MM.1S (cell line): ENCODE results near the gene SH3RF1.
A peak's percentile ranks its signal among the peaks of the same experiment; 100 is the strongest.

Experiments
- DNase-seq: peaks from one replicate; pipeline ENCODE4 v3.0.0-alpha.2; 2015
- H2AFZ ChIP-seq: fragments of 300-600 bp; sonication (generic); 2 replicates; pipeline ENCODE4 v1.6.0; 2016; ENCODE audit warnings: antibody characterized with exemption, low read length
- H3F3A ChIP-seq: fragments of 300-600 bp; sonication (generic); 2 replicates; pipeline ENCODE4 v1.6.1; 2016; ENCODE audit warnings: mild to moderate bottlenecking, antibody characterized with exemption, low read length, moderate library complexity, mixed read lengths; ENCODE audit not compliant: insufficient read depth
- H3K27ac ChIP-seq: fragments of 300-600 bp; sonication (generic); 2 replicates; pipeline ENCODE4 v1.5.1; 2016; ENCODE audit warnings: mild to moderate bottlenecking, low read length
- H3K27me3 ChIP-seq: fragments of 300-600 bp; sonication (generic); replicated peaks from 2 replicates; pipeline ENCODE4 v1.6.0; 2016; ENCODE audit warnings: low read length; ENCODE audit not compliant: insufficient read depth
- H3K36me3 ChIP-seq: fragments of 300-600 bp; sonication (generic); replicated peaks from 2 replicates; pipeline ENCODE4 v1.6.1; 2016; ENCODE audit warnings: mild to moderate bottlenecking, low read length, mixed read lengths; ENCODE audit not compliant: insufficient read depth
- H3K4me1 ChIP-seq: fragments of 300-600 bp; sonication (generic); 2 replicates; pipeline ENCODE4 v1.6.1; 2016; ENCODE audit warnings: low read length, mixed read lengths
- H3K4me2 ChIP-seq: fragments of 300-600 bp; sonication (generic); 2 replicates; pipeline ENCODE4 v1.6.0; 2016; ENCODE audit warnings: low read depth, low read length
- H3K4me3 ChIP-seq: fragments of 300-600 bp; sonication (generic); 2 replicates; pipeline ENCODE4 v1.5.1; 2016; ENCODE audit warnings: low read length, mixed read lengths
- H3K79me2 ChIP-seq: fragments of 300-600 bp; sonication (generic); 2 replicates; pipeline ENCODE4 v1.6.1; 2016; ENCODE audit warnings: mixed run types, low read length, mixed read lengths
- H3K9ac ChIP-seq: fragments of 300-600 bp; sonication (generic); 2 replicates; pipeline ENCODE4 v1.6.1; 2016; ENCODE audit warnings: low read length, mixed read lengths
- H3K9me2 ChIP-seq: fragments of 300-600 bp; sonication (generic); replicated peaks from 2 replicates; pipeline ENCODE4 v1.6.1; 2016; ENCODE audit warnings: mild to moderate bottlenecking, low read length, mixed read lengths; ENCODE audit not compliant: insufficient read depth
- H3K9me3 ChIP-seq: fragments of 300-600 bp; sonication (generic); replicated peaks from 2 replicates; pipeline ENCODE4 v1.6.1; 2016; ENCODE audit warnings: mild to moderate bottlenecking, low read length, mixed read lengths; ENCODE audit not compliant: insufficient read depth
- H4K20me1 ChIP-seq: fragments of 300-600 bp; sonication (generic); 2 replicates; pipeline ENCODE4 v1.6.1; 2016; ENCODE audit warnings: mild to moderate bottlenecking, low read length, moderate library complexity, mixed read lengths; ENCODE audit not compliant: insufficient read depth
- EZH2 ChIP-seq: fragments of 300-600 bp; sonication (generic); optimal IDR thresholded peaks from 2 replicates; pipeline ENCODE3; 2017; ENCODE audit warnings: low read depth, mild to moderate bottlenecking, antibody characterized with exemption, low read length, mixed read lengths
- EZH2phosphoT487 ChIP-seq: fragments of 300-600 bp; sonication (generic); IDR thresholded peaks from 2 replicates; pipeline ENCODE4 v1.6.1; 2018; ENCODE audit warnings: antibody characterized with exemption, low read length
- TF ChIP-seq, protein P1 (sequence below): fragments of 300-600 bp; sonication (generic); IDR thresholded peaks from 2 replicates; pipeline ENCODE4 v1.5.1; 2016; ENCODE audit warnings: antibody characterized with exemption, low read length, mixed read lengths

SH3RF1 gene

DNA sequence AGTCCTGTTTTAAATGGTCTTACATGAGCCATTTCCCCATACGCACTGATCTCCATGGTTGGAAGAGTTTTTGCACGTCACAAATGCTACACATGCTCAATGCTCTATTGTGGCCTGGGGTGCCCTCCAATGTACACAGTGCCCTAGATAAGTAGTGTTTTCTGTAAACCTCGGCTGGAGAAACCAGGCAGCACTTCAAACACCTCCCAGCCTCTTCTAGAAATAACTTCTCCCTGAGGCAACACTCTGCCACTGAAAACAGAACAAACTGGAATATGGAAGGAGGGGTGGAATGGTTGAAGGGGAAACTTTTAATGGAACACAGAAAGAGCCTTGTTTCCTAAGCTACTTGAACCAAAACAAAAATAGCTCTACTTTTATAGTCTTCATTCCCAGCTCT is 136.8 kb downstream of the SH3RF1 start:
- Histone ChIP-seq H3K9me2 (no peaks in the 10 kb centered on the region), H3K27me3 (no peaks in the 10 kb centered on the region), H3K4me3 (no peak overlapping the region), H3K27ac (no peak overlapping the region), H2AFZ (no peak overlapping the region), H4K20me1 (no peaks in the 10 kb centered on the region), H3K4me1 (no peaks in the 10 kb centered on the region), H3K9me3 (no peaks in the 10 kb centered on the region), H3K36me3 (no peaks in the 10 kb centered on the region; the same call in 1 of the 2 replicates), H3K9ac (no peak overlapping the region), H3K79me2 (no peaks in the 10 kb centered on the region), H3K4me2 (no peak overlapping the region), H3F3A (no peaks in the 10 kb centered on the region)
- TF ChIP-seq EZH2phosphoT487 = no peak
- no peak for DNase-seq

GRCh38 chr4:169132561-169133305 is 138.0 kb downstream of the SH3RF1 start:
- H3K9me3 ChIP-seq = no peaks in the 10 kb centered on the region
- no peak for DNase-seq
- H3F3A ChIP-seq = no peaks in the 10 kb centered on the region
- H3K36me3 ChIP-seq = no peaks in the 10 kb centered on the region; the same call in 1 of the 2 replicates
- H3K27me3 ChIP-seq = no peaks in the 10 kb centered on the region
- no peak for TF ChIP-seq EZH2phosphoT487
- TF ChIP-seq EZH2 = no peak
- TF ChIP-seq, protein P1, sequence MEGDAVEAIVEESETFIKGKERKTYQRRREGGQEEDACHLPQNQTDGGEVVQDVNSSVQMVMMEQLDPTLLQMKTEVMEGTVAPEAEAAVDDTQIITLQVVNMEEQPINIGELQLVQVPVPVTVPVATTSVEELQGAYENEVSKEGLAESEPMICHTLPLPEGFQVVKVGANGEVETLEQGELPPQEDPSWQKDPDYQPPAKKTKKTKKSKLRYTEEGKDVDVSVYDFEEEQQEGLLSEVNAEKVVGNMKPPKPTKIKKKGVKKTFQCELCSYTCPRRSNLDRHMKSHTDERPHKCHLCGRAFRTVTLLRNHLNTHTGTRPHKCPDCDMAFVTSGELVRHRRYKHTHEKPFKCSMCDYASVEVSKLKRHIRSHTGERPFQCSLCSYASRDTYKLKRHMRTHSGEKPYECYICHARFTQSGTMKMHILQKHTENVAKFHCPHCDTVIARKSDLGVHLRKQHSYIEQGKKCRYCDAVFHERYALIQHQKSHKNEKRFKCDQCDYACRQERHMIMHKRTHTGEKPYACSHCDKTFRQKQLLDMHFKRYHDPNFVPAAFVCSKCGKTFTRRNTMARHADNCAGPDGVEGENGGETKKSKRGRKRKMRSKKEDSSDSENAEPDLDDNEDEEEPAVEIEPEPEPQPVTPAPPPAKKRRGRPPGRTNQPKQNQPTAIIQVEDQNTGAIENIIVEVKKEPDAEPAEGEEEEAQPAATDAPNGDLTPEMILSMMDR = no peak
- H3K9me2 ChIP-seq = no peaks in the 10 kb centered on the region
- H3K79me2 ChIP-seq = no peaks in the 10 kb centered on the region
- no peak overlapping the region for H2AFZ ChIP-seq
- H3K27ac ChIP-seq = no peak overlapping the region
- no peak overlapping the region for H3K4me3 ChIP-seq
- H3K4me2 ChIP-seq = no peak overlapping the region
- no peaks in the 10 kb centered on the region for H3K4me1 ChIP-seq
- H3K9ac ChIP-seq = no peak overlapping the region
- H4K20me1 ChIP-seq = no peaks in the 10 kb centered on the region

DNA sequence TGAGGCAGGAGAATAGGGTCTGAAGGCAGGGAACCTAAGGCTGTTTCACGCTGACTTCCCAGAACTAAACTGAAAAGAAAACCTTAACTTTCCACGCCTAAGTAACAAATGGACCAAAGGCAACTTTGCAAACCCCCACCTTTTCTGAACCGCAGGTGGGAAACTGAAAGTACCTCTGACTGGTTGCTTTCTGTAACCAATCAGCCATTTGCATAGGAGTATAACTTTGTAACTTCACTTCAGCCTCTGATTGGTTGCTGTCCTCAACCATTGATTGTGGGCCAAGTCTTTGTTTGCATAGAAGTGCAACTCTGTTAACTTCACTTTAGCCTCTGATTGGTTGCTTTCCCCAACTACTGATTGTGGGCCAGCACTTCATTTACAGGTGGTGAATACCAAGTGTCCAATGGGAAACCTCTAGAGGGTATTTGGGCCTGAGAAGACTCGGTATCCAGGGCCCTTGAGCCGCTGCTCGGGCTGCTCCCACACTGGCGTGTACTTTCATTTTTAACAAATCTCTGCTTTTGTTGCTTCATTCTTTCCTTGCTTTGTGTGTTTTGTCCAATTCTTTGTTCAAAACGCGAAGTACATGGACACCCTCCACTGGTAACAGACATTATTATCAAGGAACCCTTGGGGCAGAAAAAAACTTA is 139.1 kb downstream of the SH3RF1 start:
- Histone ChIP-seq H3K27me3 (no peaks in the 10 kb centered on the region), H3K27ac (no peak overlapping the region), H4K20me1 (no peaks in the 10 kb centered on the region), H3K36me3 (no peaks in the 10 kb centered on the region; the same call in 1 of the 2 replicates), H3K4me3 (no peak overlapping the region), H3F3A (no peaks in the 10 kb centered on the region), H3K4me2 (no peak overlapping the region), H3K9me2 (no peaks in the 10 kb centered on the region), H2AFZ (no peak overlapping the region), H3K79me2 (no peaks in the 10 kb centered on the region), H3K9ac (no peak overlapping the region), H3K9me3 (no peaks in the 10 kb centered on the region), H3K4me1 (no peaks in the 10 kb centered on the region)
- peak; percentile 27 for DNase-seq
- TF ChIP-seq EZH2 (no peak), EZH2phosphoT487 (no peak)
- TF ChIP-seq, protein P1 = no peak

- H3K36me3 ChIP-seq = no peaks in the 10 kb centered on the region; the same call in 1 of the 2 replicates
- H3F3A ChIP-seq = no peaks in the 10 kb centered on the region
- H3K4me2 ChIP-seq = no peak overlapping the region
- no peak overlapping the region for H3K4me3 ChIP-seq
- H3K79me2 ChIP-seq = no peaks in the 10 kb centered on the region
- H2AFZ ChIP-seq = no peak overlapping the region
- no peaks in the 10 kb centered on the region for H4K20me1 ChIP-seq
- H3K4me1 ChIP-seq = no peaks in the 10 kb centered on the region
- H3K9me3 ChIP-seq = no peaks in the 10 kb centered on the region
- H3K9ac ChIP-seq = no peak overlapping the region
- DNase-seq = no peak
- no peak overlapping the region for H3K27ac ChIP-seq
- TF ChIP-seq, protein P1 = no peak
- TF ChIP-seq EZH2phosphoT487 = no peak
- TF ChIP-seq EZH2 = no peak
- H3K9me2 ChIP-seq = no peaks in the 10 kb centered on the region
- H3K27me3 ChIP-seq = no peaks in the 10 kb centered on the region
Measured at GRCh38 chr4:169128902-169129301, 141.9 kb downstream of the SH3RF1 start.
